NCI-H774 (cell line): Measurements from ENCODE around the gene CRB2.
"Not testable (repeated sequence)": the region's sequence is repeated elsewhere in the genome, so short reads cannot be mapped to it uniquely, and the experiment has no call there.

Experiments
- DNase-seq: peaks from one replicate; lab custom pipeline; 2025; lab: John Stamatoyannopoulos, UW

The CRB2 gene

DNA sequence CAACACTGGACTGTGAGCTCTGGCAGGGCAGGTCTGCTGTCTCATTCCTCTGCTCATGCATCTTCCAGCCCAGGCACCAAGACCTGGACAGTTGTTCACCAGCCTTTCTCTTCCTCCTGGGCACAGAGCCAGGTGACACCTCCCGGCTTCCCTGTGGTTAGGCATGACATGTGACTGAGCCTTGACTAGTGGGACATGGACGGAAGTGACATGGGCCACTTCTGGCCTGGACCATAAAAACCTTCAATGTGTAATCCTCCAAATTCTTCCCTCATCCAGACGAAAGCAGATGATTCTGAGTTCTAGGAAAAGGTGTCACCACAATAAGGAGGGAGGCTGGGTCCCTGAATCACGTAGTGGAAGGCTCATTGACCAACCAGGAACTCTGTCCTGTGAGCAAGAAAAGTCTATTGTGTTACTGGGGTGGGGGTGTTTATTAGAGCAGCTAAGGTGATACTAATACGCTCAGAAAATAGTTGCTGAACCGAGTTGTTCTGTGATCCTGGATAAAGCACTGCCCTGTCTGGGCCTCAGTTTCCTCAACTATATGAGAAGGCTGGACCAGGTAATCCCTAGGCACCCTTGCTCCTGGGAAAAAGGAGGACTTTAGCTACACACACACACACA is 26.6 kb upstream of the CRB2 start:
- no peak for DNase-seq

DNA sequence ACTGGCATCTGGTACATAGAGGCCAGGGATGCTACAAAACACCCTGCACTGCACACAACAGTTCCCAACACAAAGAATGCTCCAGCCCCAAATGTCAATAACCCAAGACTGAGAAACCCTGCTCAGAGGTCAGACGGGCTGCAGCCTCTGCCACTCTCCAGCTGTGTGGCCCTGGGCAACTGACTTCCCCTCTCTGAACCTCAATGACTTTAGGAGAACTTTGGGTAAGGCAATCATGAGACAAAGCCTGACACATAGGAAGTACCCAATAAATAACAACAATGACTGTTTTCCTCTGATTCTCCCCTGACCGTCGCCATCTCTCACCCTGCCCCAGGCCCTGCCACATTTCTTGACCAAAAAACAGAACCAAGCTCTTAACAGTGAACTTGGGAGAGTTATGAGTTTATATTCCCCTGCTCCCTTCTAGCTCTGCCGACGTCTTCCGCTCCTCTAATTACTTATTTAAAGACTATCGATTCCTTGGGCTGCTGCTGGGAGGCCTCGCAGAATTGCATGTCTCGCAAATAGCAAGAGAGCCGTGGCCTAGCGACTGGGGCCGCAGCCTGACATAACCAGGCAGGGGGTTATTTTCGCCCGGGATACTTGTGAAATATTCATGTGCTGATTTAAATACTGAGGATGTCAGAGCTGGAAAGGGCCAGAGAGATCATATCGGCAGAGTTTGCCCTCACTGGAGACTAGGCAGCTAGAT is 24.5 kb upstream of the CRB2 start:
- no peak for DNase-seq

DNA sequence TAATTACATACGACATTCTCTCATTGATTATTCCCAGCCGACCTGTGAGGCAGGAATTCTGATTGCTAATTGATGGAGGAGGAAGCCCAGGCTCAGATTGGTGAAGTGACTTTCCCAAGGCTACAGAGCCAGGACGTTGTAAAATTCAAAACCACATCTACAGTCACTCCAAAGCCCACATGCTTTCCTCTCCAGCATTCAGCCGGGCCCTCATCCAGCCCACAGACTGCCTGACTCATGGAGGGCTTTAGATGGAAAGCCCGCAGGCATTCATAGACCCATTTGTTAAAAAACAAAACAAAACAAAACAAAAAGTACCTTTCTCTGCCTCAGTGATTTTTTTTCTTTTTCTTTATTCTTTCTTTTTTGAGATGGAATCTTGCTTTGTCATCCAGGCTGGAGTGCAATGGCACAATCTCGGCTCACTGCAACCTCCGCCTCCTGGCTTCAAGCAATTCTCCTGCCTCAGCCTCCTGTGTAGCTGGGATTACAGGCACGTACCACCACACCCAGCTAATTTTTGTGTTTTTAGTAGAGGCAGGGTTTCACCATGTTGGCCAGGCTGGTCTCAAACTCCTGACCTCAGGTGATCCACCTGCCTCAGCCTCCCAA is 22.8 kb upstream of the CRB2 start:
- DNase-seq, result not testable (repeated sequence)

DNA sequence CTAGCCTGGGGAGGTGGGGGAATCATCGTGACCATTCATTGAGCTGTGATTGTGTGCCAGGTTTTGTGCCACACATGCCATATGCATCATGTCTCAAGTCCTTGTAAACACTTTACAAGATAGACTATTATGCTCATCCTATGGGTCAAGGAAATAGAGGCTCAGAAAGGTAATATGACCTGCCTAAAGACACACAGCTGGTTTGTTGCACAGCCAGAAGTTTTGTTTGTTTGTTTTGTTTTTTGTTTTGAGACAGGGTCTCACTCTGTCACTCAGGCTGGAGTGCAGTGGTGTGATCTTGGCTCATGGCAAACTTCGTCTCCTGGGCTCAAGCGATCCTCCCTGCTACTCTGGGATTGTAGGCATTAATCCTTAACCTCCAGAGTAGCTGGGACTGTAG is 21.4 kb upstream of the CRB2 start:
- DNase-seq, result no peak

DNA sequence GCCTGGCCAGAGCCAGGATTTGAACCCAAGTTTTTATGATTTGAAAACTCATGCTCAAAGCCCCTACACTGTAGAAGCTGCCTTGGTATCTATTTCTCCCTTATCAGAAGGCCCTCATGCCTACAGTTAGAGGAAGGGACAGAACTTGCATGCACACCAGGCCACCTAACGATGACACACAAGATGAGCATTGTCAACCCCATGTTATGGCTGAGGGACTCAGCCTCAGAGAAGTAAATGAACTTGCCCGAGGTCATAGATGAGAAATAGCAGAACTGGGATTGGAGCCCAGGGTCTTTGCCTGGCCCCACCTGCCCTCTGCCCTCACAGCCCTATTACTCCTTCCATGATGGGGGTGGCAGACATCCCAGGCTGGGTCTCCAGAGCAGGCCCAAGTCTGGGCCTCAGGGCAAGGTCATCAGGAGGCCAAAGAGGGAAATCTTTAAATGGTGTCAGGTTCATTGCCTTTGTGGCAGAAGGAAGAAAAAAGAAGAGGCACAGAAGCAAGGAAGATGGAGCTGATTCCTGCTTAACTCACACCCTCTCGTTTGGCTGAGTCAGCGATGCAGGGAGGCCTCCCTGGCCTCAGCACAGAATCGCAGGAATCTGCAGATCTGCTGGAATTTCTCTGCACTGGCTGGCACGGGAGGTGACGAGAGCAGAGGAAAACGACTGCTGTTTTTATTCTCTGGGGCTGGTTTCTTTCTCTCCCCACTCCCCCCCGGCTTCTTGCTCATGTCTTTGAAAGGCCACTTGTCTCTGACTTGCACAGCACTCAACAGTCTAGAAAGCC is 20.6 kb upstream of the CRB2 start:
- DNase-seq, result no peak

DNA sequence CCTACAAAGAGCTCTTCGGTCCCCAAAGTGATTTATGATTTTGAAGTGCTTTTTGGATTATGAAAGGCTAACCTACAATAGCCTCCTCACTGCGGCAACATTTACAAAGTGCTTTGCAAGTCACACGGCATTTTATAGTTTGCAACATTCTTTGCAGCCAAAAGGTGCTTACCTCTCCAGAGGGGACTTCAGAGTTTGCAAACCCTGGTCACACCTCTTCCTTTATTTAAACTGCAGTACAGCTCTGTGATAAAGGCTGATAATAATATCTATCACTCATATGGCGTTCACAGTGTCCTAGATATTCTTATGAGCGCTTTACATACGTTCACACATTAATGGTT is 20.0 kb upstream of the CRB2 start:
- DNase-seq, result no peak

DNA sequence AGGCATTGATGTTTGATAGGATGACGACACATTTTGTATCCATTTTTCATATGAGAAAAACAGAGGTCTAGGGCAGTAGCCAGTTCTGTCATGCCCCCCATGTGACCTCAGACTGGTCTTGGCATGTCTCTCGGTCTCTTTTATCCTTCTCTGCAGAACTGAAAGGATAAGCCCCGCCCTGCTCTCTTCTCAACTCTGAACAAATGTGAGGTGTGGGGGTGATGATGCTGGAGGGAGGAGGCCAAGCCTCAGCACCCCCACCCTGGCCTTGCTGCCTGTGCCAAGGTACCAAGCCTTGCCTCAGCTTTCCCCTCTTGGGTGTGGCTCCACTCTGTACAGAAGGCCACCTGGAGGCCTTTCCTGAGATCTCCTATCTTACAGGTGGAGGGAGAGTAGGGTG is 19.5 kb upstream of the CRB2 start:
- DNase-seq, result no peak

DNA sequence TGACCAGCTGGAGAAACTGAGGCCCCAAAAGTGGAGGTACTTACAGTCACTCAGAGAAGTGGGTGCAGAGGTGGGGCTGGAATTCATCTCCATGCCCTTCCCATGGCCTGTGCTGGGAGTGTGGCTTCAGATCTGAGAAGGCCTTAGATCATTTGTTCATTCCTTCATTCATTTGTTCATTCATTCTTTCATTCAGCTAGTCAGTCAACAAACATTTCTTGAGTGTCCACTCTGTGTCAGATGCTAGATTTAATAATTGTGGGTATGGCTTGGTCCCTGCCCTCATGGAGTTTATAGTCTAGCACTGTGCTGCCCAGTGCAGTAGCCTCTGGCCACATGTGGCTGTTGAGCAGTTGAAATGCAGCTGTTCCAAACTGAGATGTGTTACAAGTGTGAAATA is 19.0 kb upstream of the CRB2 start:
- no peak for DNase-seq

DNA sequence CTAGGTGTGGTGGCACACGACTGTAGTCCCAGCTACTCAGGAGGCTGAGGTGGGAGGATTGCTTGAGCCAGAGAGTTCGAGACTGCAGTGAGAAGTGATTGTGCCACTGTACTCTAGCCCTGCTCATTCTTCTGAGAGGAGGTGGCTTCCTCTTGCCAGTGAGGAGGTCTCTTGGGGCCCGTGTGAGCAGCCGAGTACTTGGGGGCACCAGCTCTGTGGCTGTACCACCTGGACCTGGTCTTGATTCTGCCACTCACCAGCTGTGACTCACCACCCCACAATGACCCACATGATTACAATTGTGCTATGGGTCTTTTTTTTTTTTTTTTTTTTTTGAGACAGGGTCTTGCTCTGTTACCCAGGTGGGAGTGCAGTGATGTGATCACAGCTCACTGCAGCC is 18.0 kb upstream of the CRB2 start:
- no peak for DNase-seq

DNA sequence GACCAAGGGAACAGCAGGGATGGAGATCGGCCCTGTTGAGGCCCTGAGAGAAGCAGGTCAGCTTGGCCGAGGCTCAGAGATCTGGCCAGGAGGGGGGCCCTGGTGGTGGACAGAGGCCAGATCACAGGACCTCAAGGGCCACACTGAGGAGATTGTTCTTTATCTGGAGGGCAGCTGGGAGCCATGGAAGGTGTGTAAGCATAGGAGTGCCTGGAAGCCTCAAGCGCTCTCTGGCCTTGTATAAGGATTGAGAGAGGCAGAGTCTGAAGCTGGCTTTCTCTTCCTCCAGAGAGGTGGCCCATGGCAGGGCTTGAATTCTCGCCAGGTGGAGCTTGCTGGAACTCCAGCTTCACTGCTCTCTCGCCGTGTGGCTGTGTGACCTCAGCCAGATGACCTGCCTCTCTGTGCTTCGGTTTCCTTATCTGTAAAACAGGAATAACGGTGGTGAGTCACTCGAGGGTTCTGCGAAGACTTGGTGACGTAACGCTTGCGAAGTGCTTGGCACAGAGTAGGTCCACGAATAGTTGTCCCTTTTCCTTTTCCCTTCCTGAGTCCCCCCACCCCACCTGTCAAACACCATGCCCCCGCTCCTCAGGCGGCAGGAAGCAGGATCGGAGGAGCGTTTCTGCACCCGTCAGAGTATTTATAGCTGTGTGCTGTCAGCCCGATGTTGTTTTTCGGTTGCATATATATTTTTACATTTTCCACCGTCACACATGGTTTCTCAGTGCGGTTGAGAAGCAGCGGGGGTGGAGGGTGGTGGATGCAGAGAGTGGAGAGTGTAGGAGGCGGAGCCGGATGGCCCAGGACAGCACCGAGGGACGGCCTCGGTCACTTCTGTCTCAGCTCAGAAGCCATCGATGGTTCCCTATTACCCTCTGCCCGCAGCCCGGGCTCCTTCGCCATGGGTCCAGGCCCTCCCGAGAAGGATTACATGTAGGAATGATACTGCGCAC is 17.0 kb upstream of the CRB2 start:
- no peak for DNase-seq

DNA sequence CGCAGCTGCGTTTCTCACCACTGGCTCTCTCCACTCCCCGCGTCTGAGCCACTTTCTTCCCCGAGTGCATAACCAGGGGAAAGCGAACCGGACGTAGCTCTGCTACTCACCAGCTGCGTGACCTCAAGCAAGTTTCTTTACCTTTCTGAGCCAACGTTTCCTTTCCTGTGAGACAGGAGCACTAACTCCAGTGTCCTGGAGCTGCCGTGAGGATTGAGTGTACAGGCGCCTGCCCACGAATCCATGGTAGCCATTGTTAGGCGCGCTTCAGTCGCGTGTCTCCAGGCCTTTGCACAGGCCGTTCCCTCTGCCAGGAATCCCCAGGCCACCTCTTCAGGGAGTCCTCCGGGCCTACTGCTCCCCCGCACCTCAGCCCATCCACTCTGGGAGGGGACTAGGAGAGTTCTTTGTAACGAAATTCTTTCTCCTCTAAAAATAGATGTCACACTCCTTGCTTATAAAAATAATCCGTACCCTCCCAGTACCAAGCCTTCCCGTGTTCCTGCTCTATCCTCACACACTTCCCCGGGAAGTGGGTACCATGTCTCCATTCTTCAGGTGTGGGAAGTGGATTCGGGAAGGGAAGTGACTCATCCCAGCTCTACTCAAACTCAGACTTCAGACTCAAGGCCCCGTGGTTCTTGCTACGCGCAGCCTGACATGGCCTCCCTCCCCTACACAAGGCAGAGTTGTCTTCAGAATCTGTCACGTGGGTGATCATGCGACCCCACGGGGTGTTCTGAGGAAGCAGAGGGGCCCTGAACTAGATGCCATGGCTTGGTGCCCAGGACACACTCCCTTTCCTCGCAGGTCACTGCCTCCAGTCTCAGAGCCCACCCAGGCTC is 16.1 kb upstream of the CRB2 start:
- no peak for DNase-seq

DNA sequence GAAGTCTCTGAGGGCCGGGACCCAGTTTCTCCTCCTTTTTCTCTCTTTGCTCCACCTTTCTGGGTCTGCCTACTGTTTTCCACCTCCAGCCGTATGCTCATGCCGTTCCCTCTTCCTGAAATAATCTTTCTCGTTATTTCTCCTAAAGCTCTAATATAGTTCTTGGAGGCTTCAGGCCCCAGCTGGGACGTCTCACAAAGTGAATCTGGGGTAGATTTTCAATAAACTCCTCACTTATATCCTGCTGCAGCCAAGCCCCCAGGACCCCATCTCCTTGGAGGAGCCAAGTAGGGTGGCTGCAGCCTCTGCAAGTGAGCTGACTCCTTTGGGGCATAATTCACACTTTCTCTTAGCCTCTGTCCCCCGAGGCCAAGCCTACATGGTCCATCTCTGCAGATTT is 14.2 kb upstream of the CRB2 start:
- DNase-seq, result no peak

DNA sequence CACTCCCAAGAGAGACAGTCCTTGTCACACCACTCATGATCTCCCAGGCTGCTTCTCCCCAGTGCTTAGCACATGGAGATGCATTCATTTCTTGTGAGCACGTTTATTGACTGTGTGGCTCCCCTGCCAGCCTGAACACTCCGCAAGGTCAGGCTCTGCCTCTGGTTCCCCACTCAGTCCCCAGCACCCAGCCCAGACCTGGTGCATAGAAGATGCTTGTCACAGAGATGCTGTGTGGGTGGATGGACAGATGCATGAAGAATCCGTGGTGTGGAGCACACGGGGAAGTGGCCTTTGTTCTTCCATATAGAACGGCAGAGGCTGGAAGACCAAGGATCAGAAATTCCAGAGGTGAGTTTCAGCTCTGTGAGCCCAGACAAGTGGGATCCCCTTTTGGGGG is 13.8 kb upstream of the CRB2 start:
- no peak for DNase-seq

DNA sequence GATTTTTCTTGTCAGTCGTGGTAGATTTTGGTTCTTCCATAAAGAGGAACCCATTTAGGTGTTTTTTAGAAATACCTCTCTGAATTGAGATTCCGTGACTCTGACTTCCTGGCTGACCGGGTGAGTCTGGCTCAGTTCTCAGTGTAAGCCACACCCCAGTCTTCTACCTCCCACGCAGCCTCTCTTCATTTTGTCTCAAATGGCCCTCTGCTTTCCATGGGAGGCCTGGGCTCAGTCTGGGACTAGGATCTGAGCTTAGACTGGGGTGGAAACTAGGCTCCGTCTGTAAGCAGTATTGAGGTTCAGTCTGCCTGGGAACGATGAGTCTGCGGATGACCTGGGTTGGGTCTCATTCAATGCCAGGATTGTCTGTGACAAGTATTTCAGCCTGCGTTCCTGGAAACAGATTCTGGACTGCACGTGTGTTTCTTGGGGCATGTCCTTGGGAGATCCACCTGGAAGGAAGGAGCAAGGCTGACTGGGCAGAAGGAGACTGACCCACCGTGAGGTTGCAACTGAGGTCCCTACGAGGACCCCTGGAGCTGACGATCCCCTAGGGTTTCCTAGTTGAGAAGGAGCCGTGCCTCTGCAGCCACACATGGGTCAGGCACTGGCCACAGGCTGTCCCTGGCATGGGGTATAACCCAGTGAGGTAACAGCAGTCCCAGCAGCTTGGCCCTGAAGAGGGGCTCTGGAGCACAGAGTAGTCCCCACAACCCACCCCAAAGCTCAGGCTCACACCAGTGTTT is 12.4 kb upstream of the CRB2 start:
- DNase-seq, result no peak

DNA sequence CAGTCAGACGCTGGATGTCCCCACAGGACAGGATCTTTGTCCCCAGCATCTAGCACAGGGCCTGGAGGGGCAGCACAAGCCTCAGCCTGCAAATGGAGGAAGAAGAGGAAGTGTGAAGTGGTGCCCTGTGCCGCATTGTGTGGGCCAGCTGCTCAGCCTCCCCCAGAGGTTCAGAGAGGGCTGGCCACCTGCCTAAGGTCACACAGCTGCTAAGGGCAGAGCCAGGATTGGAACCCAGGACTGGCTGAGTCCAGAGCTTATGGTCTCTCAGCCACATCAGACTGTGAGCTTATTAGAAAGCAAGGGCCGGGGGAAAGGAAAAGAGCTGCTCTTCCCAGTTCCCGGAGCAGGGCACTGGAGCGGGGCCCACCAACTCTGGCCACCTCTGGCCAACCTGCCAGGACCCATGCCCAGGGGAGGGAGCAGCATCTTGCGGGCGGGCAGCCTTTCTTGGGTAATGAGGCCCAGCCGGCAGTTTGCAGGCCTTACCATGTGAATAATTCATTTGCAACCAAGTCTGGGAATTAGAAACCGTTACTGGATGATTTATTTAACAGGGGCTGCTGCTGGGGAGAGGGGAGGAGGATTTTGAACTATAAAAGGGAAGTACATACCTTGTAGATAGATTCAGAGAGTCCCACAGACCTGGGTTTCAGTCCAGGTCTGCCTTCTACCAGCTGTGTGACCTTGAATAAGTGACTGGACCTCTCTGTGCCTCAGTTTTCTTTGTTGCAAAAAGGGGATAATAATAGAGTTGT is 11.6 kb upstream of the CRB2 start:
- no peak for DNase-seq

DNA sequence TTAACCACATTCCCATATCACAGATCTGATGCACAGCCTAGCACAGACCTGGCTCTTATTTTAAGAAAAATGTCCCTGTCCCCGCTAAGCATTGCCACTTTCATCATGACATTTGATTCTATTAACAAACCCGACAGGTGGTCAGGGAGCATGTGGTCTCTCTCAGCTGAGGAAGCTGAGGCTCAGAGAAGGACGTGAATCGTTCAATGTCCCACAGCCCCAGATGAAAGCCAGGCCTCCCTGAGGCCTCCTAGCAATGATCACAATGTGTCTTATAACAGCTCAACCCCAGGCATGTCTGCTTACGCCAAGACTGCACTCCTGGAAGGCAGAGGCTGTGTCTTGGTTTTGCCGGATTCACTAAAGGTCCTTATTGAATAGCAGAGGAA is 10.4 kb upstream of the CRB2 start:
- DNase-seq, result no peak

DNA sequence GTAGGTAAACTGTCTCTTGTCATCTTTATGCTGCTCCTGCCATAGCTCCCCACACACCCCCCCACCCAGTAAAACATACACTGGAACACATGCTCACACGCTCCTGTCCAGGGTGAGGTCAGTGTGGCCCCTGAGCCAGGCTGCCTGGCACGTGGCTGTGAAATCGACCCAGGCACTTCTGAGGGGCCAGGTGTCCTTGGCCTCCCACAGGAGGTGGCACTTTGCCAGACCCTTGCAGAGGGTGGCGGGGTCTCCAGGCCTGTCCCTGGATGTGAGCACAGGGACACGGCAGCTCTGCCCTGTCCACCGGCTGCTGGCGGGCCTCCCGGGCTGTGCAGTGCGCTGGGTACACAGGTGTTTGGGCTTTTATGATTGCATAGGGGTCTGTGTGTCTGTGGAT is 10.0 kb upstream of the CRB2 start:
- no peak for DNase-seq

DNA sequence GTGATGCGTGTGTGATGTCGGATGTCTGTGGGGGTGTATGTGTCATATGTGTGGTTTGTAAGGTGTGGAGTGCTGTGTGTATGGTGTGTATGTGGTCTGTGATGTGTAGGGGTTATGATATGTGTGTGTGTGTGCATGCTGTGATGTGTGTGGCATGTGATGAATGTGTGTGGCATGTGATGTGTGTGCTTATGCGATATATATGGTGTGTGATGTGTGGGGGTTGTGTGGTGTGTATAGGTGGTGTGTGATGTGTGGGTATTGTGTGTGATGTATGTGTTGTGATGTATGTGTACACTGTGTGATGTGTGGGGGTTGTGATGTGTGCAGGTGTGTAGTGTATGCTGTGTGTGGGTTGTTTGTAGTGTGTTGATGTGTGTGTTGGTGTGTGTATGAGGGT is 9.2 kb upstream of the CRB2 start:
- no peak for DNase-seq

DNA sequence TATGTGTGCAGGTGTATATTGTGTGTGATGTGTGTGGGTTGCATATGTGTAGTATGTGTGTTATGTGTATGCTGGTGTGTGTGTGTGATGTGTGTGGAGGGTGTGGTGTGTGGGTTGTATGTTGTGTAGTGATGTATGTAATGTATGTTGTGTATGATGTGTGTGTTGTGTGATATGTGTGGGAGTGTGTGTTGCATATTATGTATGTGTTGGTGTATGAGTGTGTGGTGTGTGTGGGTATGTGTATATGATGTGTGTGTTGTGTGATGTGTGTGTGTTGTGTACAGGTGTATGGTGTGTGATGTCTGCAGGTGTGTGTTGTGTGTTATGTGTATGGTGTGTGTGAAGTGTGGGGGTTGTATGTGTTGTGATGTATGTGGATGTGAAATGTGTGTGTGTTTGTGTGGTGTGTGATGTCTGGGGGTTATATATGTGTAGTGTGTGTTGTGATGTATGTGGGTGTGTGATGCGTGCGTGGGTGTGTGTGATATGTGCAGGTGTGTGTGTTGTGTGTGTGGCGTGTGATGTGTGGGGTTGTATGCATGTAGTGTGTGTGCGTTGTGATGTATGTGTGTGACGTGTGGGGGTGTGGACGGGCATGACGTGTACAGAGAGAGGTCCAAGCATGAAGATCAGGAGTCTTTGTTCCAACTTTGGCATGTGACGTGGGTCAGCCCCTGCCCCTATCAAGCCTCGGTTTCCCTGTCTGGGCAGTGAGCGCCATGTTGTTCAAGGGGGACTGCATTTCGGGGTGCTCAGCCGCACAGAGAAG is 8.5 kb upstream of the CRB2 start:
- DNase-seq, result no peak
